Activated naive CD4-positive, alpha-beta T cell treated with anti-CD3 and anti-CD28 coated beads for 36 hours (primary cell): ENCODE results near the gene GTF2H3. TPM values are rescaled to one million over a fixed set of nuclear protein-coding genes. Genes with fewer than 3 reads are reported as not detected.
"Not testable (repeated sequence)": the region's sequence is repeated elsewhere in the genome, so short reads cannot be mapped to it uniquely, and the experiment has no call there.

ENCODE experiments used
- CTCF ChIA-PET: fragments of 350-600 bp; sonication (Branson Sonifier 250); formaldehyde crosslinking; loops from one replicate; lab custom pipeline; 2021; ENCODE audit warnings: antibody characterized with exemption; lab: Charles Lee
- DNase-seq: peaks from one replicate; pipeline ENCODE4 v3.0.0-alpha.2; 2020
- H3K27ac Mint-ChIP-seq: one replicate; pipeline ENCODE4 v1.8.0; 2021; ENCODE audit warnings: mild to moderate bottlenecking, mixed read lengths
- H3K27me3 Mint-ChIP-seq: one replicate; pipeline ENCODE4 v1.8.0; 2021; ENCODE audit warnings: low read depth, mixed read lengths
- H3K36me3 Mint-ChIP-seq: one replicate; pipeline ENCODE4 v1.8.0; 2021; ENCODE audit warnings: low read depth, mixed read lengths
- H3K4me1 Mint-ChIP-seq: one replicate; pipeline ENCODE4 v1.8.0; 2021; ENCODE audit warnings: low read depth, mixed read lengths
- H3K4me3 Mint-ChIP-seq: one replicate; pipeline ENCODE4 v1.8.0; 2021; ENCODE audit warnings: mild to moderate bottlenecking, moderate library complexity, mixed read lengths
- H3K9me3 Mint-ChIP-seq: one replicate; pipeline ENCODE4 v1.8.0; 2021; ENCODE audit warnings: mixed read lengths
- intact Hi-C: fragments of 100-400 bp; cut with micrococcal nuclease; formaldehyde crosslinking; loops from one replicate; pipeline ENCODE4 v1.15.1; 2023
- total RNA-seq, 2 experiments: library from RNA; stranded (reverse); gene quantifications; one replicate each; pipeline ENCODE4 v1.2.3, GENCODE V29; 2021

GTF2H3 gene
- 10 to 100 TPM; 56.6 to 57.7 TPM for total RNA-seq

- no peaks in the 10 kb centered on the region for H3K9me3 Mint-ChIP-seq
Observed at GRCh38 chr12:123633379-123634141, at the start of gene GTF2H3, which contains the start of gene EIF2B1. Gene GTF2H3 (plus strand): TSS chr12:123633829. CDS start chr12:123633860, 31 bp downstream. Gene EIF2B1 (minus strand): TSS chr12:123633686. CDS start chr12:123633557, 129 bp downstream.

DNA sequence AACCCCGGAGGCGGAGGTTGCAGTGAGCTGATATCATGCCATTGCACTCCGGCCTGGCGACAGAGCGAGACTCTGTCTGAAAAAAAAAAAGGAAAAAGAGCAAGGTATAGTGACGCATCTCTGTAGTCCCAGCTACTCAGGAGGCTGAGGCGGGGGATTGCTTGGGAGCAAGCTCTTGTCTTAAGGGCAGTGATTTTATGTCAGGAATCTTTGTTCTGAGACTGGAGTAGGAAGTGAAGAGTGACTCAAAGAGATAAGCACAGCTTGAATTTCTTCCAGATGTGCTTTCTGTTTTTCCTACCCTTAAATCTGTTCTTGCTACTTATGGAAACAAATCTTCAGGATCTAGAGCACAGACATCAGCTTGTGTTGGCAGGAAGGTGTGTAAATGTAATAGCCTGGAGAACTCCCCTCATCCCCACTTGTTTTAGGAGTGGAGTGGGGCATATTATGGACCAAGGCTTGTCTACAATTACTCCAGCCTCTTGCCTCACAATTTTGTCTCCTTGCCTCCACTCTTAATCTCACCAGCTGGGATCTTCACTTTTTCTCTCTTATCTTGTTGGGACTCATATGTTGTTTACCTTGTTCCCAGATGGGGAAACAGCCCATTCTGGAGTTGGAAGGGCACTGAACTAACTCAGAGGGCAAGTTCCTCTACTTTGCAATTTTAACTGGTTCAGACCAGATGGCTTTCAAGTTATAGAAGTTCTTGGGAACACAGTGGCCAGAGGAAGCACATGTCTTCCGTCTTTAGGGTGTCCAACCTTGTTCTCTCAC, 41.7 kb upstream of the GTF2H3 start:
- no peaks in the 10 kb centered on the region for H3K27me3 Mint-ChIP-seq
- CTCF ChIA-PET = interaction anchor here (1.1 to 1.3 kb wide), 2 partner anchors 9 to 27 kb away, joined by 4 read pairs; no protein-coding TSS in a partner anchor
- peak overlapping the region; percentile 25 for H3K27ac Mint-ChIP-seq
- no peaks in the 10 kb centered on the region for H3K9me3 Mint-ChIP-seq
- H3K36me3 Mint-ChIP-seq = peaks cover 28% of the 10 kb centered on the region
- H3K4me1 Mint-ChIP-seq = peaks cover 41% of the 10 kb centered on the region
- no peak overlapping the region for H3K4me3 Mint-ChIP-seq
- intact Hi-C loops = no loop called here
- no peak for DNase-seq

More at GRCh38 chr12:123633379-123634141, at the start of gene GTF2H3, which contains the start of gene EIF2B1:
- DNase-seq = peak; percentile 99
- peaks cover 33% of the 10 kb centered on the region for H3K4me1 Mint-ChIP-seq
- CTCF ChIA-PET = interaction anchor here (0.9 kb wide), 1 partner anchor 286 kb away, joined by 3 read pairs; no protein-coding TSS in a partner anchor
- intact Hi-C loops = loop anchor here (1.0 to 10.0 kb wide), 7 partner anchors 31 to 339 kb away; partner anchors contain the start of genes CCDC92, DDX55, DNAH10 and TCTN2
- H3K27ac Mint-ChIP-seq = peak within 1 kb of the TSS; percentile 94
- H3K36me3 Mint-ChIP-seq = peaks cover 25% of the 10 kb centered on the region
- peak within 1 kb of the TSS; percentile 99 for H3K4me3 Mint-ChIP-seq
- H3K27me3 Mint-ChIP-seq = no peaks in the 10 kb centered on the region

GRCh38 chr12:123595729-123596128, 37.9 kb upstream of the GTF2H3 start:
- no peak overlapping the region for H3K27ac Mint-ChIP-seq
- H3K4me1 Mint-ChIP-seq = peaks cover 25% of the 10 kb centered on the region
- no peaks in the 10 kb centered on the region for H3K9me3 Mint-ChIP-seq
- no peak overlapping the region for H3K4me3 Mint-ChIP-seq
- DNase-seq = no peak
- peaks cover 19% of the 10 kb centered on the region for H3K36me3 Mint-ChIP-seq
- intact Hi-C loops = no loop called here
- CTCF ChIA-PET = no interaction called here
- no peaks in the 10 kb centered on the region for H3K27me3 Mint-ChIP-seq

DNA sequence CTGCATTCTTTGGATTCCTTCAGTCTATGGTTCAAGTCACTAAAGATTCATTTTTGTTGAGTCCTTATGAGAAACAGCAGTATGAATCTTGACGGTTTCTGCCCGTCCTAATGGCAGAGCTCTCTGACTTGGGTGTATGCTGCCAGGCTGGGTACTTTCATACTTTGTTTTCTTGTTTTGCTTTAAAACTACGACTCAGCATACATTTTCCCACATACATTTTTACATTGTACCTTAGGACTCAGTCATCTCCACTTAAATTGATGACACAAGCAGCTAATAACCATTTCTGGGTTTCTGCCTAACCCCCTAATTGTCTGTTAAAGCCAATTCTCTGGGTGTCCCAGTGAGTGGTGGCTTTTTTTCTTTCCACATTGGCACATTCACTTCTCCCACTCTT, 36.5 kb upstream of the GTF2H3 start:
- Mint-ChIP-seq H3K9me3 (no peaks in the 10 kb centered on the region), H3K4me3 (no peak overlapping the region), H3K36me3 (peaks cover 16% of the 10 kb centered on the region), H3K27ac (peak overlapping the region; percentile 34), H3K4me1 (peaks cover 17% of the 10 kb centered on the region), H3K27me3 (no peaks in the 10 kb centered on the region)
- CTCF ChIA-PET = interaction anchor here (0.6 to 1.2 kb wide), 2 partner anchors 10 to 345 kb away, joined by 3 read pairs; no protein-coding TSS in a partner anchor
- DNase-seq = no peak
- intact Hi-C loops = no loop called here

DNA sequence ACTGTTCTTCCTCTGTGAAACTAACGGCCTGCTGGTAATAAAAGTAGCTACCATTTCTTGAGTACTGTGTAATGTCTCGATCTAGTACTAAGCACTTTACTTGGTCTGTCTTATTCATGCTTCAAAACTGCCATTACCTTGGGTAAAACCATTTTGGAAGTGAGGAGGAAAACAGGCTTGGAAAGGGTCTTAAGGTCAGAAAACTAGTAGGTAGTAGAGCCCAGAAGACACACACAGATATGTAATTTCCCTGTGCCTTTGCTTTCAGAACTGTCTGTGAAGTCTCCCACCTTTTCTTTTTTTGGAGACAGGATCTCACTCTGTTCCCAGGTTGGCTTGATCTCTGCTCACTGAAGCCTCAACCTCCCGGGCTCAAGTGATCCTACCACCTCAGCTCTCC, 35.1 kb upstream of the GTF2H3 start:
- H3K4me3 Mint-ChIP-seq = no peak overlapping the region
- H3K27ac Mint-ChIP-seq = no peak overlapping the region
- no peaks in the 10 kb centered on the region for H3K27me3 Mint-ChIP-seq
- peaks cover 18% of the 10 kb centered on the region for H3K36me3 Mint-ChIP-seq
- CTCF ChIA-PET = interaction anchor here (1.0 to 1.2 kb wide), 2 partner anchors 9 to 17 kb away, joined by 3 read pairs; no protein-coding TSS in a partner anchor
- intact Hi-C loops = no loop called here
- H3K9me3 Mint-ChIP-seq = no peaks in the 10 kb centered on the region
- no peak for DNase-seq
- peaks cover 23% of the 10 kb centered on the region for H3K4me1 Mint-ChIP-seq

- intact Hi-C loops = no loop called here
- Mint-ChIP-seq H3K4me3 (no peak overlapping the region), H3K4me1 (peaks cover 31% of the 10 kb centered on the region), H3K9me3 (no peaks in the 10 kb centered on the region), H3K27me3 (no peaks in the 10 kb centered on the region), H3K27ac (peak overlapping the region; percentile 42), H3K36me3 (peaks cover 19% of the 10 kb centered on the region)
- DNase-seq = no peak
- CTCF ChIA-PET = no interaction called here
Observed at GRCh38 chr12:123599310-123599709, 34.3 kb upstream of the GTF2H3 start.

DNA sequence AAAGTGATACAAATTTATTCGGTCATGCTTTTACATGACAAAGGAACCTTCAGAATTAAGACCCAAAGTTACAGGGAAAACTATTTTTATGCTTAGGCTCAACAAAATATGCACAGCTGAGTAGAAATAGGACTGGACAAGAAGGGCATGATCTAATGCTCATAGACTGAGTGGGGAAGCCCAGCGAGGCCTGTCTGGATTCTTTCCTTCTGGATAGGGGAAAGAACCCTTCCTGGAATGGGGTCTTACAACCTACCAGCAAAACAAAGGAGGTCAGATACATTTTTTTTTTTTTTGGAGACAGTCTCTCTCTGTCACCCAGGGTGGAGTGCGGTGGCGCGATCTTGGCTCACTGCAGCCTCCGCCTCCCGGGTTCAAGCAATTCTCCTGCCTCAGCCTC, 33.9 kb upstream of the GTF2H3 start:
- no peak for DNase-seq
- peaks cover 34% of the 10 kb centered on the region for H3K4me1 Mint-ChIP-seq
- H3K27me3 Mint-ChIP-seq = no peaks in the 10 kb centered on the region
- H3K4me3 Mint-ChIP-seq = peak overlapping the region; percentile 14
- CTCF ChIA-PET = interaction anchor here (0.6 kb wide), 1 partner anchor 21 kb away, joined by 3 read pairs; no protein-coding TSS in a partner anchor
- peaks cover 21% of the 10 kb centered on the region for H3K36me3 Mint-ChIP-seq
- intact Hi-C loops = loop anchor here (5.0 kb wide), 1 partner anchor 217 kb away; the partner anchor contains the start of gene KMT5A
- peak overlapping the region; percentile 42 for H3K27ac Mint-ChIP-seq
- H3K9me3 Mint-ChIP-seq = no peaks in the 10 kb centered on the region

- H3K36me3 Mint-ChIP-seq = peaks cover 23% of the 10 kb centered on the region
- H3K27ac Mint-ChIP-seq = peak within 1 kb of the TSS; percentile 94
- CTCF ChIA-PET = interaction anchor here (0.5 to 1.4 kb wide), 5 partner anchors 19 to 627 kb away, joined by 3 to 4 read pairs (median 3); partner anchors contain the start of gene OGFOD2
- H3K4me3 Mint-ChIP-seq = peak within 1 kb of the TSS; percentile 89
- DNase-seq = peak; percentile 87
- peaks cover 45% of the 10 kb centered on the region for H3K4me1 Mint-ChIP-seq
- no peaks in the 10 kb centered on the region for H3K27me3 Mint-ChIP-seq
- H3K9me3 Mint-ChIP-seq = no peaks in the 10 kb centered on the region
- intact Hi-C loops = loop anchor here (1.0 to 5.0 kb wide), 5 partner anchors 18 to 627 kb away; partner anchors contain the start of genes EIF2B1, GTF2H3, KMT5A and OGFOD2
Observed at GRCh38 chr12:123601602-123602489, 31.8 kb upstream of the GTF2H3 start, which contains the start of gene DDX55. Gene DDX55 (plus strand): TSS chr12:123602099. CDS start chr12:123602149, 50 bp downstream.

DNA sequence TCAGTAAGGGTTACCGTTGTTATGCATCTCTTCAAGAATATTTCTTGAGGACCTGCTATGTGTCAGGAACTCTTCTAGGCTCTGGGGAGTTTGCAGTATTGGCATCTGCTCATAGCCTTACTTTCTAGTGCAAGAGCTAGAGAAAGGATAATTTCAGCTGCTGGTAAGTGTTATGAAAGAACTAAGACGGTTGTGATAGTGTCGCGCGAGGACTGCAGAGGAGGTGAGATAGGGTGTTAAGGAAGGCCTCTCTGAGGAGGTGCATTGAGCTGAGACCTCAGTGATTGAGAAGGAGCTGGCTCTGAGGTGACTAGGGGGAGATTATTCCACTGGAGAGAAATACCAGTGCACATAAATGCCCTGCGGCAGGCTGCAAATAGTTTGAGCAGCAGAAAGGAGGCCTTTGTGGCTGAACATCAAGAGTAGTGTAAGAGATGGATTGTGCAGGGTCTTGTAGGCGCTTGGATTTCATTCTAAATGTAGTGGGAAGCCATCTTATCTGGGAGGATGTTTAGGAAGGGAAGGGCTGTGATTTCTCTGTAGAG, 30.9 kb upstream of the GTF2H3 start:
- H3K27me3 Mint-ChIP-seq = no peaks in the 10 kb centered on the region
- CTCF ChIA-PET = interaction anchor here (0.5 to 1.3 kb wide), 4 partner anchors 20 to 628 kb away, joined by 3 to 4 read pairs (median 3); partner anchors contain the start of gene OGFOD2

DNA sequence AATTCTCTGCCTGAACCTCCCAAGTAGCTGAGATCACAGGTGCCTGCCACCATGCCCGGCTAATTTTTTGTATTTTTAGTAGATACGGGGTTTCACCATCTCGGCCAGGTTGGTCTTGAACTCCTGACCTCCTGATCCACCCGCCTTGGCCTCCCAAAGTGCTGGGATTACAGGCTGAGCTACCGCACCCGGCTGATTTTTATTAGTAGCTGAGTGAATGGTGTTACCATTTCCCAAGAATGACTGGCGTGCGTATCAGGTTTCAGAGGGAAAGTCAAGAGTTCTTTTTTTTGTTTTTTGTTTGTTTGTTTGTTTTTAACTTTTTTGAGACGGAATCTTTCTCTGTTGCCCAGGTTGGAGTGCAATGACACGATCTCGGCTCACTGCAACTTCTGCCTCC, 30.1 kb upstream of the GTF2H3 start:
- DNase-seq, H3K9me3 Mint-ChIP-seq, H3K27me3 Mint-ChIP-seq, H3K27ac Mint-ChIP-seq: not testable (repeated sequence)
- intact Hi-C loops = loop anchor here (2.0 to 5.0 kb wide), 2 partner anchors 221 to 629 kb away; partner anchors contain the start of genes KMT5A and OGFOD2
- CTCF ChIA-PET = interaction anchor here (0.6 to 0.7 kb wide), 2 partner anchors 137 to 533 kb away, joined by 3 read pairs; no protein-coding TSS in a partner anchor
- peaks cover 45% of the 10 kb centered on the region for H3K4me1 Mint-ChIP-seq
- peaks cover 36% of the 10 kb centered on the region for H3K36me3 Mint-ChIP-seq
- peak overlapping the region; percentile 28 for H3K4me3 Mint-ChIP-seq

More for the DNA sequence above, 30.9 kb upstream of the GTF2H3 start:
- intact Hi-C loops = loop anchor here (1.0 to 5.0 kb wide), 4 partner anchors 31 to 628 kb away; partner anchors contain the start of genes EIF2B1, GTF2H3, KMT5A and OGFOD2
- peaks cover 28% of the 10 kb centered on the region for H3K36me3 Mint-ChIP-seq
- DNase-seq = peak; percentile 47
- H3K27ac Mint-ChIP-seq = peak overlapping the region; percentile 94
- H3K4me1 Mint-ChIP-seq = peaks cover 45% of the 10 kb centered on the region
- no peaks in the 10 kb centered on the region for H3K9me3 Mint-ChIP-seq
- H3K4me3 Mint-ChIP-seq = peak overlapping the region; percentile 89
